GM18526 (cell line): ENCODE data around the gene HMCN2.

Experiments used
- POLR2A ChIP-seq: IDR thresholded peaks from 3 replicates; pipeline ENCODE4 v1.6.1; 2011; ENCODE audit not compliant: insufficient read length; ENCODE audit errors: extremely low read depth

HMCN2 gene

DNA sequence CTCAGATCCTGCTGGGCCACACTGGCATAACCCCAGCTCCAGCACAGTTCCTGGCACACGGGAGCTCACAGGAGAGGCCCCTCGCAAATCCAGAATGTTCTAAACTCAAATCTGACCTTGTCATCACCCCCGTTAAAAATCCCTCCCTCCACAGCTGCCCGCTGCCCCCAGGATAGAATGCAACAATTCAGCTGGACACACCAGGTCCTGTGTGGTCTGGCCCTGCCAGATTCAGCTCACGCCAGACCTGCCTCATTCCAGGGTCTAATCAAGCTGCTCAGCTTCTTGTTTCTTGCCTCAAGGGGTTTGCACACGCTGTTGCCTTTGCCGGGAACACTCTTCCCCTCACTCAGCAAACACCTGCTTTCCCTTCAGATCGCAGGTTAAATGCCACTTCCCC is 134.2 kb downstream of the HMCN2 start:
- TF ChIP-seq POLR2A: no peak

DNA sequence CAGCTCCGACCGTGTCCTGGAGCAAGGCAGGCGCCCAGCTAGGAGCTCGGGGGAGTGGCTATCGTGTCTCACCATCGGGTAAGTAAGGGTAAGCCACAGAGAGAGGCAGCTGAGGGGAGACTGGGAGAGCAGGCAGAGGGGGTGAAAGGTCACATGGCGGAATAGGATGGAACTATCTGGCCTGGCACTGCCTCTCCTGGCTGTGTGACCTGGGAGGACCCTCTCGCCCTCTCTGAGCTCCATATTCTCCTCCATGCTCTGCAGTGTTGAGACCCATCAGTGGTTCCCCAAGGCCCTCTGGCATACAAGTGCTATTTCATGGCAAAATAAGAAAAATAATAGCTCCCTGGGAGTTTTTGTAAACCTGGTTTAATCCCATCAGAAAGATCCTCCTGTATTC is 135.3 kb downstream of the HMCN2 start:
- TF ChIP-seq POLR2A: no peak

DNA sequence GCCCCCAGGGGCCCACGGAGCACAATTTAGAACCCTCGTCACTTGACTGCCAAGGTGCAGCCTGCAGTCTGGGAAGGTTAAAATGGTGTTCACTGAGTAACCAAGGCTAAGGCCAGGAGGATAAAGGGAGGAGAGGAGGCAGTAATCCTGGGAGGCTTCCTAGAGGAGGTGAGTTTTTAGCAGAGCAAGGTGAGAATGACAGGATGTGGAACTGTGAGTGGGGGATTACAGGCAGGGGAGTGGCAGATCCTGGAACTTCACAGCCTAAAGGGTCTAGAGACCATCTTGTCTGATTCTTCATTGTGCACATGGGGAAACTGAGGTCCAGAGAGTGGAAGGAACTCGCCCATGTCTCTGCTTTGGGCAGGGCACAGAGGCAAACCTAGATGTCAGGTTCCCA is 136.7 kb downstream of the HMCN2 start:
- TF ChIP-seq POLR2A: no peak

DNA sequence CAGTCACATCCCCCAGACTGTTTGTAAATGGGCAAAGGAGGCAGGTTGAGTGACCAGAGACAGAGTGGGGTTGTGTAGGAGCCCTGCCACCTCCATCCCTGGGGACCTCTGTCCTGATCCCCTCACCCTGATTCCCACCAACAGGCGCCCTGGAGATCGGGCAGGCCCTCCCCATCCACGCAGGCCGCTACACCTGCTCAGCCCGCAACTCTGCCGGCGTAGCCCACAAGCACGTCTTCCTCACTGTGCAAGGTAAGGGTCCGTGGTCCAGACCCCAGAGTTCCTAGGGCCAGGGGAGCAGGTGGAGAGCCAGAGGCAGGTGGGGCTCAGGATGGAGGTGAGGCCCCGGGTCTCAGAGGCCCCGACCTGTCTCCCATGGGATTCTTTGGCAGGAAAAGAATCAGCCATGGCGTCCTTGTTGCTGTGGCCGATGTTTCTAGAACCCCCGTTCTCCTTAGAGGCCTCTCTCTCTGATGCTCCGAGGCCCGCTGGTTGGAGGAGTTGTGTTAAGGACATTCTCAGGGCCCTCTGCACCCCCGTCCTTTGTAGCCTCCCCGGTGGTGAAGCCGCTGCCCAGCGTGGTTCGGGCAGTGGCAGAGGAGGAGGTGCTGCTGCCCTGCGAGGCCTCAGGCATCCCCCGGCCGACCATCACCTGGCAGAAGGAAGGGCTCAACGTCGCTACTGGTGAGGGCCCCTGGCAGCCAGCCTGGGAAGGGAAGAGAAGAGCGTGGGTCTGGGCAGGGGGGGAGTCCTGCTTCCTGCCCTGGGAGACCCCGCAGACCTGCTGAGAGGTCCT is 137.3 kb downstream of the HMCN2 start:
- no peak for TF ChIP-seq POLR2A

DNA sequence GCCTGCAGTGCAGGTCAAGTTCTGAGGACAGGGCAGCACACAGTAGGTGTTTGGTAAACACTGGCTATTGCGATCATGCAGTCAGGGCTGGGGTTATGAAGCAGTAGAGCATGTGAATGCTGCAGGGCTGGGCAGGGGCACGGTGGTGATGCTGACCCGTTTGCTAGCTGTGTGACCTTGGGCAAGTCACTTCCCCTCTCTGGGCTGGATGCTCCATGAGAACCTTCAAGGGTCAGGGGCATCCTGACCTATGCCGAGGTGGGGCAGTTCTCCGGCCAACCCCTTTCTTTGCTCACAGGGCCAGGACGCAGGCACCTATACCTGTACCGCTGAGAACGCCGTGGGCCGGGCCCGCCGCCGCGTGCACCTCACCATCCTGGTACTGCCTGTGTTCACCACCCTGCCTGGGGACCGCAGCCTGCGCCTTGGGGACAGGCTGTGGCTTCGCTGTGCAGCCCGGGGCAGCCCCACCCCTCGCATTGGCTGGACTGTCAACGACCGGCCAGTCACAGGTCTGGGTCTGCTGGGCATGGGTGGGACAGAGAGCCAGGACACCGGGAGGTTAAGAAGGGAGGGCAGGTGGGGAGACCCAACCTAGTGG is 140.2 kb downstream of the HMCN2 start:
- TF ChIP-seq POLR2A: no peak

DNA sequence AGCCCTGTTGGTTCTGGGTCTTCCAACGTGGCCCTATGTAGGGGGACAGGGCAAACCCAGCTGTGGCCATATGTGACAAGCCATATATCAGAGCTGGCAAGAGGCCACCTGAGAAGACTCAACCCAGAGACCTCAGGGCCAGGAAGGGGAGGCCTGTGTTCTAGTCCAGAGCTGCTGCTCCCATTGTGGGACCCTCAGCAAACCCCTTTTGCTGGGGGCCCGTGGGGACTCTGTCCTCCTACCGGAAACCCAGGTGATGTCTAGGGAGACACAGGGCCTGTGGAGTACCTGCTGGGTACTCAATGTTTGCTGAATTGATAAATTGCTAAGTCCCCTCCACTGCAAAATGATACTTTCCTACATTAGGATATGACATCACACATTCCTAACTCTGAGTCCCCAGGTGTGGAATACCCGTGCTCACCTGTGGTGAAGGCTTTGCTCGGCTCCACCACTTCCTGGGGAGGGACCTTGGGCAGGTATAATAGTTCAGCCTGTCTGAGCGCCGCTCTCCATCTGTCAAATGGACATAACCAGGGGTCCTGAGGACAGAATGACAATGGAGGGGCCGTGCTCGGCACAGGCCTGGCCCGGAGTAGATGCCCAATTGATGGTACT is 140.8 kb downstream of the HMCN2 start:
- TF ChIP-seq POLR2A: no peak

DNA sequence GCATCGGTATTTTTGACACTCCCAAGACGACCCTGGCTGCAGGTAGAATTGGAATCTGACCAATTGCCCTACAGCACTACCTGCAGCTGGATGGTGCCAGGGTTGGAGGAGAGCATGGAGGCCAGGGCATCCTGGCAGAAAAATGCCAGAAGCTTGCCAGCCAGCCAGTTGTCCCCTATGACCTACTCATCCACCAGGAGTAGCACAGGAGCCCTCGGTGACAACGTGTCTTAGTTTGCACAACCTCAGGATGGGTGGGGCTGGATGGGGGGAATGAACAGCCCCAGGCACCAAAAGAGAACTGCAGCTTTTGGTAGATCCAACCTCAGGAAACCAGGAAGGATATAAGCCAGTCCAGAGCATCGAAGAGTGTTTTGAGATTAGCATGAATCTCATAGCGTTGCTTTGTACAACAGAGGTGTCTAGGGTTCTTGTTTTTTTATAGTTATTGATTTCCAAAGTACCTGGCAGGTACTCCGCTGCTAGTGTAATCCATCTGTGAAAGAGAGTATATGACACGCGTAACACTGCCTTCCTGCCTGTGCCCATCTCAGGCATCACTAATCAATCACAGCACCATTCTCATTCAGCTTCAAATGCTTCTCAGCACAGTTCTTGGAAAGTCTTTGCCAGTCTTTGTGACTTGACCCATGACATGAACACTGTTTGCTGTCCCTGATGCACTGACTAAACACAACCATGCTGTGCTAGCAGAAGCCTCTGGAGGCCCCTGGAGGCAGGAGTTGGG is 142.5 kb downstream of the HMCN2 start:
- no peak for TF ChIP-seq POLR2A

DNA sequence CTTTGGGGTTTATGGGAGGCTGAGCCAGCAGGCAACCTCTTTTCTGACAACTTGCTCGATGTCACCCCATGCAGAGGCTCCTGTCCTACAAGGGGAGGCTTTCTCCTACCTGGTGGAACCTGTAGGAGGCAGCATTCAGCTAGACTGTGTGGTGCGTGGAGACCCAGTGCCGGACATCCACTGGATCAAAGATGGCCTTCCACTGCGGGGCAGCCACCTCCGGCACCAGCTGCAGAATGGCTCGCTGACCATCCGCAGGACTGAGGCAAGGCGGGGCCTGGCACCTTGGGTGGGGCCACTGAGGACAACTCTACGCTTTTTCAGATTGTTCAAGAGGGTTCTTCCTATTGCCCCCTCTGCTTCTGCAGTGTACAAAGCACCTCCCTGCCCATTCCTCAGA is 143.1 kb downstream of the HMCN2 start:
- TF ChIP-seq POLR2A: no peak

DNA sequence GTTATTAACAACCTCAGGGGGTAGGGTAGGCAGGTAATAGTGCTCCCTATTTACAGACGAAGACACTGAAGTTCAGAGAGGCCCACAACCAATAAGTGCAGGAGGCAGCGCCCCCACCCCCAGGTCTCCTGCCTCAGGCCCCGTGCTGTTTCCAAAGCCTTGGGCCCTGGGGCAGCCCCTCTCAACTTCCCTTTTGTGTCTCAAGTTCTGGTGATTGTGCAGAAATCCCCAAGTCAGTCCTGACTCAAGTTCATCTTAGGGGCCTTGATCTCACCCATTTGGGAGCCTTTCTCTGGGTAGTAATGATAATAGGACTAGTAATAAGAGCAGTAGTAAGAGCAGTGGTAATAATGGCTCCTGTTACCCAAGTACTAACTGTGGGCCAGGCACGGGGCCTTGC is 143.7 kb downstream of the HMCN2 start:
- no peak for TF ChIP-seq POLR2A

DNA sequence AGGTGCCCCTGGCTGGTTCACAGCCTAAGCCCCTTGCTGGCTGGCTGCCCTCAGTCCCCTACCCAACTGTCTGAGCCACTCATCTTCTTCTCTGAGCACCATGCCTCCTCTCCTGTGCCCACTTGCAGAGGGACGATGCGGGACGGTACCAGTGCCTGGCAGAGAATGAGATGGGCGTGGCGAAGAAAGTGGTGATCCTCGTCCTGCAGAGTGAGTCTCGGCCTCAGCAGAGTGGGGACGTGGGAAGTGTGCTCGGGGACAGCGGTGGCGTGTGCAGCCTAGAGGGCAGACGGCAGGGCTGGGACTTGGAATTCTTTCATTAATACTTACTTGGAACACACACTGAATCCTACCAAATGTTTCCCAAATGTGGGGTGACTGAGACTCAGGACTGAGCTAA is 144.9 kb downstream of the HMCN2 start:
- TF ChIP-seq POLR2A: no peak

DNA sequence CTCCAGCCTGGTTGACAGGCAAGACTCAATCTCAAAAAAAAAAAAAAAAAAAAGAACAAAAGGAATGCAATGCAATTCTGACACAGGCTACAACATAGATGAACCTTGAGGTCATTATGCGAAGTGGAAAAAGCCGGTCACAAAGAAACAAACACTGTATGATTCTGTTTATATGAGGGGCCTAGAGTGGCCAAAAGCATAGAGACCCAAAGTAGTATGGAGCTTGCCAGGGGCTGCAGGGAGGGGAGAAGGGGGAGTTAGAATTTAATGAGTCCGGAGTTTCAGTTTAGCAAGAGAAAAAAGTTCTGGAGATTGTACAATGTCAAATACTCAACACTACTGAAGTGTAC is 146.0 kb downstream of the HMCN2 start:
- no peak for TF ChIP-seq POLR2A

DNA sequence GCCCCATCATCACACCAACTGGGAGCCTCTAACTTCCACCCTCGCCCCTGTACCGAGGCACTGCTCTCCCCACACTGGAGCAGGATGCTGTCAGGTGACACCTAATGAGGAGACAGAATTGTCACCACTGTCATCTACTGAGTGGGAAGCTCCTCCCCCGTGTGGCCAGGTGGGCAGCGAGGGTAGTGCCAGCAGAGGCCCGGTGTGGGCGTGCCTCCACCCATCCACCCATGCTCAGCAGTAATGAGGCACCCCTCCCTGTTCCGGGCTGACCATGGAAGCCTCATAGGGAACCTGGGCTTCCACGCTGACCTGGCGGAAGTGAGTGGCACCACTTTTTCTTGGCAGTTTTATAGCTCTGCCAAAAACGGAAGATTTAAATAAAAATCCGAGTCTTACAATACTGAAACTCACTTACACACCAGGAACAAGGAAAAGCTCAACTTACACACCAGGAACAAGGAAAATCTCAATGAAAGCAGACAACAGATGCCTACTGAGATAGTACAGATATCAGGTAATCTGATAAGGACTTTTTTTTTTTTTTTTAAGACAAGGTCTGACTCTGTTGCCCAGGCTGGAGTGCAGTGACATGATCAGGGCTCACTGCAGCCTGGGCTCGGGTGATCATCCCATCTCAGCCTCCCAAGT is 148.6 kb downstream of the HMCN2 start:
- TF ChIP-seq POLR2A: no peak

DNA sequence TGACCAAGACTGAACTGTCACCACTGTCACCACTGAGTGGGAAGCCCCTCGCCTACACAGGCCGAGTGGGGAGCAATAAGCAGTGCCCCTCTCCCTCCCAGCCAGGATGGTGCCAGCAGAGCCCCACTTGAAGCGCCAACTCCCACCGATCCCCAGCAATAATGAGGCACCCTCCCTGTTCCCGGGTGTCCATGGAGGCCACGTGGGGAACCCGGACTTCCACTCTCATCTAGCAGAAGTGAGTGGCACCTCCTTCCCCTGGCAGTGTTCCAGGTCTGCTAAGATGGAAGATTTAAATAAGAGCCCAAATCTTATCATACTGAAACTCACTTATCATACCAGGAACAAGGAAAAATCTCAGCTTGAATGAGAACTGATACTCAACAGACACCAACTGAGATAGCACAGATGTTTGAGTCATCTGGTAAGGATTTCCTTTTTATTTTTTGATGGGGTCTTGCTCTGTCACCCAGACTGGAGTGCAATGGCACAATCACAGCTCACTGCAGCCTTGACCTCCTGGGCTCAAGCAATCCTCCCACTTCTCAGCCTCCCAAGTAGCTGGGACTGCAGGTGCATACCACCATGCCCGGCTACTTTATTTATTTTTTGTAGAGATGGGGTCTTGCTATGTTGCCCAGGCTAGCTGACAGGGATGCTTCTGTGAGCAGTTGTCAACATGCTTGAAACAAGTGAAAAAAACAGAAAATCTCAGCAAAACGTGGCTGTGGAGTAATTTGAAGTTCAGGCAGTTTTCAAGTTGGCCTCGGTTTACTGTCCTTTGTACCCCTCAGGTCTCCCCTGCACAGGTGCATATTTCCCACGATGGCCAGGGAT is 149.6 kb downstream of the HMCN2 start:
- TF ChIP-seq POLR2A: no peak

DNA sequence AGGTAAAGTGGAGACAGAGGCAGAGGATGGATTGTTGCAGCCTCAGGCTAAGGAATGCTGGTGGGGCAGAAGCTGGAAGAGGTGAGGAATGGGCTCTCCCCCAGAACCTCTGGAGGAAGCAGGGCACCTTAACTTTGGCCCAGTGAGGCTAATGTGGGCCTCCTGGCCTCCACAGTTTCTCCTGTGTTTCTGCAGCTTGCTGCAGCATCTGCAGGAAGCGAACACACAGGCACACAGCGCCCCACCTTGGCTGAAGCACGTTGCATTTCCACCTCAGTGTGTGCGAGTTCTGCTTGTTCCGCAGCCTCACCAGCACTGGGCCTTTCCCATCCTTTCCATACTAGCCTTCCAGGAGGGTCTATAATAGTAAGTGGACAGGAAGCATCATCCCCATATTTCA is 152.0 kb downstream of the HMCN2 start:
- no peak for TF ChIP-seq POLR2A
